Panc1 (cell line): Measurements from ENCODE around the gene PPP1R3E. TPM values are rescaled to one million over a fixed set of nuclear protein-coding genes. Genes with fewer than 3 reads are reported as not detected.

Experiments used
- ATAC-seq: fragments of 200-7000 bp; cut with Tn5 transposase; 2 replicates; pipeline ENCODE4 v1.9.1; 2020; ENCODE audit warnings: mild to moderate bottlenecking, moderate library complexity
- BruUV-seq: library from RNA; stranded (reverse); fragments of 400-500 nt; replicated peaks from 2 replicates; lab custom pipeline; 2021; lab: Mats Ljungman, UMichigan
- CTCF ChIA-PET: fragments of 300-600 bp; sonication (Branson Sonifier 250); formaldehyde crosslinking; loops from one replicate; lab custom pipeline; 2022; ENCODE audit warnings: antibody characterized with exemption; lab: Charles Lee
- POLR2A ChIA-PET: fragments of 300-600 bp; sonication (Branson Sonifier 250); formaldehyde crosslinking; loops from one replicate; lab custom pipeline; 2022; ENCODE audit warnings: antibody characterized with exemption; lab: Charles Lee
- DNase-seq: peaks from one replicate; pipeline ENCODE4 v3.0.0-alpha.2; 2010; ENCODE audit warnings: low read depth, low spot score
- H3K27ac ChIP-seq: 2 replicates; pipeline ENCODE4 v1.5.1; 2011; ENCODE audit warnings: mild to moderate bottlenecking, low read length, inconsistent platforms
- H3K27me3 ChIP-seq: fragments of 200-500 bp; sonication (Bioruptor generic); 2 replicates; pipeline ENCODE4 v1.6.0; 2014; ENCODE audit warnings: low read length, inconsistent platforms; ENCODE audit not compliant: control insufficient read depth, insufficient read depth
- H3K36me3 ChIP-seq: fragments of 200-500 bp; sonication (Bioruptor generic); 2 replicates; pipeline ENCODE4 v1.5.1; 2014; ENCODE audit warnings: inconsistent platforms, mild to moderate bottlenecking, low read length, moderate library complexity; ENCODE audit not compliant: control insufficient read depth, insufficient read depth
- H3K4me1 ChIP-seq: 2 replicates; pipeline ENCODE4 v1.5.1; 2011; ENCODE audit warnings: inconsistent platforms, mild to moderate bottlenecking, low read length, moderate library complexity; ENCODE audit not compliant: control insufficient read depth, insufficient read depth
- H3K4me3 ChIP-seq, 2 experiments: 2 replicates each; pipeline ENCODE4 v1.5.1; 2011 to 2012; ENCODE audit warnings: low read depth in 2 of 2, low read length in 2 of 2, mild to moderate bottlenecking in 2 of 2, inconsistent platforms in 1 of 2, moderate library complexity in 1 of 2
- H3K9me3 ChIP-seq: fragments of 200-500 bp; sonication (Bioruptor generic); 2 replicates; pipeline ENCODE4 v1.5.1; 2014; ENCODE audit warnings: low read depth, mild to moderate bottlenecking, inconsistent platforms, low read length, moderate library complexity; ENCODE audit not compliant: control insufficient read depth, insufficient read depth
- CTCF ChIP-seq: fragments of 450-650 bp; IDR thresholded peaks from 2 replicates; pipeline ENCODE4 v1.5.1; 2017; ENCODE audit warnings: mild to moderate bottlenecking
- POLR2AphosphoS5 ChIP-seq: IDR thresholded peaks from 2 replicates; pipeline ENCODE4 v1.6.1; 2012; ENCODE audit warnings: mild to moderate bottlenecking, low read depth, low read length, moderate library complexity
- REST ChIP-seq, 2 experiments: IDR thresholded peaks; 2 replicates each; pipeline ENCODE4 v1.6.1; 2011 to 2012; ENCODE audit warnings: low read depth in 2 of 2, control low read depth in 1 of 2, low read length in 1 of 2, mild to moderate bottlenecking in 1 of 2, moderate library complexity in 1 of 2; ENCODE audit not compliant: insufficient read depth in 1 of 2
- SIN3A ChIP-seq: IDR thresholded peaks from 2 replicates; pipeline ENCODE4 v1.6.1; 2012; ENCODE audit warnings: low read depth, mild to moderate bottlenecking, low read length, moderate library complexity, borderline replicate concordance; ENCODE audit not compliant: insufficient read depth
- TCF7L2 ChIP-seq: IDR thresholded peaks from 2 replicates; pipeline ENCODE4 v1.6.1; 2011; ENCODE audit warnings: mild to moderate bottlenecking, low read depth, low read length, inconsistent platforms
- in situ Hi-C: cut with HindIII; loops from 2 replicates; pipeline ENCODE4 v1.10.0; 2016; ENCODE audit warnings: low sequenced_read_pairs, low pct_unique_long_range_greater_than_20kb
- intact Hi-C: fragments of 100-400 bp; cut with micrococcal nuclease; formaldehyde crosslinking; loops from one replicate; pipeline ENCODE4 v1.10.0; 2022; ENCODE audit not compliant: unreplicated experiment
- total RNA-seq: library from RNA; stranded (reverse); gene quantifications from one replicate; pipeline ENCODE4 v1.2.1, GENCODE V29; 2021; ENCODE audit not compliant: unreplicated experiment

The PPP1R3E gene
- total RNA-seq, 1 experiment from 2014 or later, result 8.8 TPM

GRCh38 chr14:23294734-23295561, 7.7 kb downstream of the PPP1R3E start:
- BruUV-seq, result no TSS peak
- TF ChIP-seq POLR2AphosphoS5, result no peak
- no peak for TF ChIP-seq TCF7L2
- TF ChIP-seq CTCF, result peak; percentile 89
- in situ Hi-C loops, result no loop called here
- ATAC-seq, result peak; percentile 76
- peak; percentile 51 for DNase-seq
- Histone ChIP-seq H3K4me3 (0 out of 4 replicates have a peak overlapping the region, but pooled peaks of 1 of the 2 experiments have one; percentile 14), H3K27me3 (no peaks in the 10 kb centered on the region), H3K4me1 (peaks cover 1% of the 10 kb centered on the region; the same call in 1 of the 2 replicates), H3K27ac (no peak overlapping the region), H3K9me3 (no peaks in the 10 kb centered on the region), H3K36me3 (no peaks in the 10 kb centered on the region)
- CTCF ChIA-PET, result interaction anchor here (0.6 to 1.5 kb wide), 4 partner anchors 9 to 100 kb away, joined by 4 to 8 read pairs (median 6); partner anchors contain the start of gene HOMEZ
- intact Hi-C loops, result no loop called here
- POLR2A ChIA-PET, result interaction anchor here (0.6 kb wide), 1 partner anchor 9 kb away, joined by 3 read pairs; the partner anchor contains the start of gene HOMEZ

GRCh38 chr14:23286902-23287479, 15.7 kb downstream of the PPP1R3E start:
- Histone ChIP-seq H3K4me1 (peaks cover 7% of the 10 kb centered on the region), H3K4me3 (peak overlapping the region; percentile 90 to 92), H3K27me3 (no peaks in the 10 kb centered on the region), H3K27ac (peak overlapping the region; percentile 92), H3K9me3 (no peaks in the 10 kb centered on the region), H3K36me3 (peaks cover 3% of the 10 kb centered on the region; the same call in 1 of the 2 replicates)
- CTCF ChIA-PET, result interaction anchor here (1.5 kb wide), 1 partner anchor 8 kb away, joined by 8 read pairs; no protein-coding TSS in a partner anchor
- no TSS peak for BruUV-seq
- intact Hi-C loops (no loop called here), in situ Hi-C loops (no loop called here)
- no peak for TF ChIP-seq POLR2AphosphoS5
- TF ChIP-seq SIN3A, result no peak
- no peak for TF ChIP-seq TCF7L2
- no peak for TF ChIP-seq CTCF
- no peak for TF ChIP-seq REST (IDR thresholded peaks at IDR 0.05; ENCODE audit: insufficient read depth in 1 of 2, low read depth in 2 of 2, low read length in 1 of 2)
- DNase-seq, result no peak
- no peak for ATAC-seq
- POLR2A ChIA-PET, result no interaction called here
